Fibroblast of mammary gland (primary cell): ENCODE data around the gene SLC7A8.

Source experiments
- DNase-seq: peaks from one replicate; pipeline ENCODE4 v3.0.0-alpha.2; 2010; ENCODE audit warnings: low read depth
- H3K4me3 ChIP-seq: 2 replicates; pipeline ENCODE4 v1.5.1; 2011; ENCODE audit warnings: low read depth, mild to moderate bottlenecking, low read length, moderate library complexity; ENCODE audit not compliant: control insufficient read depth
- TF ChIP-seq, protein P1 (sequence below): conservative IDR thresholded peaks from 2 replicates; pipeline ENCODE4 v1.5.1; 2011; ENCODE audit warnings: low read depth, low read length, inconsistent platforms; ENCODE audit not compliant: control insufficient read depth, insufficient read depth

Gene SLC7A8

DNA sequence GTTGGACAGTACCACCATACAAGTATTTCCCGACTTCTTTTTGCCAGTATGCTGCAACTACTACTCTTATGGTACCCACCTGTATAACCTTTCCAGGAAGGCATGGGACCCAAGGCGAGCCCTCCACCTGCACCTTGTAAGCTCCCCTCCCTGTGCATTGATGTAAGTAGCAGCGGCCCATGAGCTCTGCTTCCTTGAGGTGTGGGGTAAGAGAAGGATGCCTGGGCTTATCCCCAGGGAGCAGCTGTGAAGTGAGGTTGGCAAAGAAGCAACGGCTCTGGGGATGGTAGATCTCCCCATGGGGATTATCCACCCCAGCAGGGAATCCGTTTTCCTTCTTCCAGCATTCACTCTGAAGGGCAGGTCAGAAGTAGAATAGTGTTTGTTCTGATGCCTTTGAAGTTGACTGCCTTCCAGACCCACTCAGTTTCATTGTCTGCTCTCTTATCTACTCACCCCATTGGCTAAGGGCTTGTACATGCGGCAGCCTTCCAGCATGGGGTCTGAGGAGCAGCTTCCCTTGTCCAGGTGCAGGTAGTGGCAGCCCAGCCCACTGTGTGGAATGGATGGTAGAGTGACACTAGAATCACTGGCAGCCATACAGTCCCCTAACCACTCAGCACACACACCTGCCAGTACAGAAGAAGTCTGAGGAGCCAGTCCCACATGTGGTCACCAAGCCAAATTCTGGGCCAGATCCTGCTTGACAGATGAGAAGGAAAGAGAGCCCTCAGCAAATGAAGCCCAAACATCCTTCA lies 82.1 kb downstream of the SLC7A8 start:
- TF ChIP-seq, protein P1, sequence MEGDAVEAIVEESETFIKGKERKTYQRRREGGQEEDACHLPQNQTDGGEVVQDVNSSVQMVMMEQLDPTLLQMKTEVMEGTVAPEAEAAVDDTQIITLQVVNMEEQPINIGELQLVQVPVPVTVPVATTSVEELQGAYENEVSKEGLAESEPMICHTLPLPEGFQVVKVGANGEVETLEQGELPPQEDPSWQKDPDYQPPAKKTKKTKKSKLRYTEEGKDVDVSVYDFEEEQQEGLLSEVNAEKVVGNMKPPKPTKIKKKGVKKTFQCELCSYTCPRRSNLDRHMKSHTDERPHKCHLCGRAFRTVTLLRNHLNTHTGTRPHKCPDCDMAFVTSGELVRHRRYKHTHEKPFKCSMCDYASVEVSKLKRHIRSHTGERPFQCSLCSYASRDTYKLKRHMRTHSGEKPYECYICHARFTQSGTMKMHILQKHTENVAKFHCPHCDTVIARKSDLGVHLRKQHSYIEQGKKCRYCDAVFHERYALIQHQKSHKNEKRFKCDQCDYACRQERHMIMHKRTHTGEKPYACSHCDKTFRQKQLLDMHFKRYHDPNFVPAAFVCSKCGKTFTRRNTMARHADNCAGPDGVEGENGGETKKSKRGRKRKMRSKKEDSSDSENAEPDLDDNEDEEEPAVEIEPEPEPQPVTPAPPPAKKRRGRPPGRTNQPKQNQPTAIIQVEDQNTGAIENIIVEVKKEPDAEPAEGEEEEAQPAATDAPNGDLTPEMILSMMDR: no peak
- no peak for DNase-seq
- H3K4me3 ChIP-seq: no peak overlapping the region

GRCh38 chr14:23099212-23099861 lies 84.1 kb downstream of the SLC7A8 start:
- TF ChIP-seq, protein P1: no peak
- no peak for DNase-seq
- H3K4me3 ChIP-seq: no peak overlapping the region

DNA sequence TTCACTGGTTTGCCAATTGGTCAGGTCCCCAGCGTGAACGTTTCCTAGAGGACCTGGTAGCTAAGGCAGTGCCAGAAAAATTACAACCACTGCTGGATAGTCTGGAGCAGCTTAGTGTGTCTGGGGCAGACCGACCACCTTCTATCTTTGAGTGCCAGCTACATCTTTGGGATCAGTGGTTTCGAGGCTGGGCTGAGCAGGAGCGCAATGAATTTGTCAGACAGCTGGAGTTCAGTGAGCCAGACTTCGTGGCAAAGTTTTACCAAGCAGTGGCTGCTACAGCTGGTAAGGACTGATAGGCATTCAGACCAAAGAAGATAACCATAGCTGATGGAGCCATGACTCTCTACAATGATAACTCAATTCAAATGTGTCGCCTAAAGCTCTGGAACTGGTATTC lies 85.7 kb downstream of the SLC7A8 start:
- no peak overlapping the region for H3K4me3 ChIP-seq
- TF ChIP-seq, protein P1: no peak
- DNase-seq: no peak

GRCh38 chr14:23095196-23096108 lies 88.0 kb downstream of the SLC7A8 start, which contains the start of gene C14orf119:
Gene C14orf119 (plus strand): TSS chr14:23095505. CDS start chr14:23097659, 2,154 bp downstream.
- DNase-seq: peak; percentile 99
- H3K4me3 ChIP-seq: peak within 1 kb of the TSS; percentile 97
- TF ChIP-seq, protein P1: no peak

GRCh38 chr14:23094666-23095195 lies 88.7 kb downstream of the SLC7A8 start, which contains the start of gene ACIN1:
Gene ACIN1 (minus strand): TSS chr14:23095136. CDS start chr14:23095112, 24 bp downstream.
- DNase-seq: peak; percentile 84
- TF ChIP-seq, protein P1: no peak
- peak within 1 kb of the TSS; percentile 97 for H3K4me3 ChIP-seq
